B cell (primary cell): ENCODE measurements around the gene KRT79.

Source experiments
- CTCF ChIP-seq: fragments of 200-600 bp; IDR thresholded peaks from one replicate; pipeline ENCODE4 v1.8.0; 2022; ENCODE audit warnings: antibody characterized with exemption, mild to moderate bottlenecking
- EZH2 ChIP-seq: IDR thresholded peaks from 2 replicates; pipeline ENCODE4 v1.6.1; 2012; ENCODE audit warnings: borderline replicate concordance, low read depth, mild to moderate bottlenecking, moderate library complexity, low read length; ENCODE audit not compliant: insufficient read depth, poor library complexity, severe bottlenecking

- TF ChIP-seq CTCF (no peak), EZH2 (no peak)
These were observed 26.2 kb upstream of the KRT79 start for GRCh38 chr12:52860102-52860823.
